H1 (cell line): ENCODE results near the gene KLRB1. TPM values are rescaled to one million over a fixed set of nuclear protein-coding genes. Genes with fewer than 3 reads are reported as not detected.

Experiments
- CHD7 ChIP-seq: fragments of 300-600 bp; sonication (generic); IDR thresholded peaks from 2 replicates; pipeline ENCODE4 v1.7.1; 2012; ENCODE audit warnings: low read length, moderate library complexity, mild to moderate bottlenecking, inconsistent platforms; ENCODE audit not compliant: insufficient replicate concordance
- GABPA ChIP-seq: IDR thresholded peaks from 2 replicates; pipeline ENCODE4 v1.6.1; 2011; ENCODE audit warnings: mild to moderate bottlenecking, low read length, moderate library complexity, borderline replicate concordance; ENCODE audit not compliant: insufficient read depth
- GTF2F1 ChIP-seq: IDR thresholded peaks from 2 replicates; pipeline ENCODE4 v1.6.1; 2012; ENCODE audit warnings: low read depth, low read length, improper control_type of control experiment, borderline replicate concordance
- HDAC6 ChIP-seq: IDR thresholded peaks from one replicate; pipeline ENCODE4 v1.7.1; 2012; ENCODE audit warnings: low read depth, mild to moderate bottlenecking, inconsistent platforms, low read length, moderate library complexity
- JUND ChIP-seq: IDR thresholded peaks from 2 replicates; pipeline ENCODE4 v1.6.1; 2011; ENCODE audit warnings: mild to moderate bottlenecking, improper control_type of control experiment, low read length
- KDM1A ChIP-seq: fragments of 200-600, 300-600 bp; sonication (generic); IDR thresholded peaks from 2 replicates; pipeline ENCODE4 v1.7.1; 2016; ENCODE audit warnings: mild to moderate bottlenecking, low read length, borderline replicate concordance
- polyA plus RNA-seq, 7 experiments: library from polyadenylated mRNA; depleted of rRNA in 3 of 7; stranded (reverse) in 5 of 7; unstranded in 2 of 7; fragments of >200 nt in 5 of 7; fragments of 200-250 nt in 2 of 7; gene quantifications; 1 replicate in 5 of 7; 2 replicates in 1 of 7; 4 replicates in 1 of 7; pipeline versions ENCODE4 v1.2.1 to v1.2.3, GENCODE V29; 2011 to 2013; ENCODE audit warnings: missing spikeins in 2 of 7, mixed read lengths in 2 of 7
- total RNA-seq: library from RNA; stranded (reverse); fragmentation: NEBNext Ultra II Directional; extraction: Animal tissue kit (Norgen Biotek cat#: 25700); gene quantifications from 2 replicates; pipeline ENCODE4 v1.2.1, GENCODE V29; 2021

The KLRB1 gene
- total and polyA plus RNA-seq, 2 of the 8 experiments (the other 6 are each of a cell fraction or from before 2014, with no cell fraction given), result not detected

GRCh38 chr12:9607716-9608115, at the start of gene KLRB1 (continued):
- TF ChIP-seq CHD7 (no peak), HDAC6 (no peak), JUND (no peak), GABPA (no peak), KDM1A (no peak), GTF2F1 (no peak)
